Stimulated activated CD4-positive, alpha-beta T cell treated with anti-CD3 and anti-CD28 coated beads, Interleukin-2, amount 100 ng/mL, for 48 hours (primary cell): ENCODE data around the gene DNAJC15.

Experiments used
- DNase-seq, 2 donors: peaks; one replicate each; pipeline ENCODE4 v3.0.0-alpha.2; 2020

Gene DNAJC15

DNA sequence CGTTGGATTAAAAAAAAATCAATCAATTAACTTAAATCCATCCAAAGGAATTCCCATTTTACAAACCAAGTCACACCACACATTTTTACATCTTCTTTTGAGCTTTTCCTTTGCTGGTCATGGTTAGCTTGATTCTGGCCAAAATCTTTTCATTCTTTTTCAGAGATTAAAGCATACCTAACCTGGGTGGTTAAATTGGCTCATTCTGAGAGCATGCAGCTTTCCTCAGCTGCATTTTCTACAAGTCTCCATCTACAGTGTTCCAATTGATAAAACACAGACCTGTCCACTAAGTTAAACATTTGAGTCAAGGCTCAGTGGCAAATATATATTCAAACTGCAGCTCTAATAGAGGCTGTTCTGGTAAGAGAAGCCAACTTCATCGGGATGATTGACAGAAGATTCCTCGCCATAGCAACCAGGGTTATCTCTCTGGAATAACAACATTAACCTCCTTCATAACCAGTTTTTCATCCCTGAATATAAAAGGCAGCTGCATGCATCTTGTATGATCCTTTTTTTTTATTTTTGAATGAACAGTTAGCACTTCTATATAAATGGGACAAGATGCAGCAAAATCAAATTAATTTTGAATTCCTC is 106.2 kb downstream of the DNAJC15 start:
- DNase-seq, result no peak

DNA sequence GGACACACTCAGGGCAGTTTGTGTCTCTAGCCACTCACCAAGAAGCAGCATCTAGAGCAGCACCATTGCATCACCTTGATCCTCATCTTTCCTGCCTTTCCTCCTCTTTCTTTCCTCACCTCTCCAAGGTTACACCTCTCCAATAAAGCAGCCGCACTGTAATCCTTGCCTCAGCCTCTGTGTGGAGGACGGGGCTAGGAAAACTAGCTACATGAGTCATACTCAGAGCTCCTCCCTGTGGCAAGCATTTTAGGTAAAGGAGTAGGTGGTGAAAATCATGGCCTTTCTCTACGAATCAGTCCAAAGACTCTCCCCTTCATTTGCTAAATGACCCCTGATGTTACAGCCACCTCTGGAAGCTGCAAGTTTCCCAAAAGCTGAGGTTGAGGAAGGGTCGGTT is 108.9 kb downstream of the DNAJC15 start:
- DNase-seq, result no peak

DNA sequence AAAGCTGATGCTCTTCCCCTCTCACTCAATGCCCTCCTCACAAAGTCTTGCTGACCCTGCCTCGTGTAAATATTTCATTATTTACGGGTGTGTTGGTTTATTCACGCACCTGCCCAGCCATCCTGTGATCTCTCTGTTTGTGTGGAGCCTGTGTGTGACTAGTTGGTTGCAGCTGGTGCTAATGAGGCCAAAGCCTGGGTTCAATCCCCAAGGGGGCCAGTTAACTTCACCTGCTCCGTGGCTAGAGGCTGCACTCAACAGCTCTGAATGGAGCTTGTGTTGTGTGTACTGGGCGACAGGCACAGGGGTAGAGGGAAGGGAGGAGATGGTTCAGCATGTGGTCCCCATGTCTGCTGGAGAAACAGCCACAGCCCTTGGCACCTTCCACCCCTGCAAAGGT is 109.5 kb downstream of the DNAJC15 start:
- DNase-seq, result no peak

DNA sequence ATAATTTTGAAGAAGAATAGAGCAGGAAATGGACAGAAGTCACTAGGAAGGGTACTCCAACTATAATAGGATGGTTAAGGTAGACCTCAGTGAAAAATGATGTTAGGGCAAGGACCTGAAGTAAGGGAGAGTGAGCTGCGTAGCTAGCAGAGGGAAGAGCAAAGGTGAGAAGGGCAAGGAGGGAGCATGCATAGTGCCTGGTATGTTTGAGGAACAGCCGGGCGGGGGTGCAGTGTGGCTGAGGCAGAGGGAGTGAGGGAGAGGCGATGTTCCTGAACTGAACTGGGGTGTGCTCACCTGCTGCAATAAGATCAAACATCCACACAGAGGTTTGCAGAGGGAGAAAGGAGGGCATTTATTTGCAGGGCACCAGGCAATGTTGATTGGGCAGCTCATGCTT is 110.4 kb downstream of the DNAJC15 start:
- no peak for DNase-seq

DNA sequence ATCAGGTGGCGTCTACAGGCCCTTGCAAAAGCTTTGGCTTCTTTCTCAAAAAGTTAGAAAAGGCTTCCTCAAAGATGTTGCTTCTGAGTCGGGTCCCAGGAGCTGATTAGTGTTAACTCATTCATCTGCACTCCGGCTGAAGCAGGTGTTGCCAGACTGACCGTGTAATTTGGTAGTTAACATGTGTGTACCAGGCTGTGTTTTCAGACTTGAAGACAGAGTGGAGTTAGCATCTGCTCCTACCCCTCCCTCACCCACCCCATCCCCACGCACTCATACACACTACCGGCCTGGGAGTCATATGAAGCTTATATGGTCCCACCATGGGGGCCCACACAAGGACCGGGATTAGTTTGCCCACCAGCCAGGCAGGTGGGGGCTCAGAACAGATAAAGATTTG is 111.5 kb downstream of the DNAJC15 start:
- DNase-seq, result no peak

DNA sequence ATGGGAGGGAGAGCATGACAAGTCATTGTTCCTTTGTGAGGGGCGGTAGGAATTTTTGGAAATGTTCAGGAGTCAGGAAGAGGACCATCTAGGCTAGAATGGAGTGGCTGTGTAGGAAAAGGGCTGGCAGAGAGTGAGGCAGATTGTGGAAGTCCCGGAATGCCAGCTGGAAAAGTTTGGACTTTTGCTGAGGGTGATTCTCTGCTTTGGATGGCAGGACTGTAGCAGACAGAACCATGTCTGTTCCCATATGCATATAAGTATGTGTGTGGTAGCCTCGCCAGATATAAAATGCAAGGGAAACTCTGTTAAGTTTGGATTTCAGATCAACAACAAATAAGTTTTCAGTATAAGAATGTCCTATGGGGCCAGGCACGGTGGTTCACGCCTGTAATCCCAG is 112.1 kb downstream of the DNAJC15 start:
- DNase-seq, result no peak

DNA sequence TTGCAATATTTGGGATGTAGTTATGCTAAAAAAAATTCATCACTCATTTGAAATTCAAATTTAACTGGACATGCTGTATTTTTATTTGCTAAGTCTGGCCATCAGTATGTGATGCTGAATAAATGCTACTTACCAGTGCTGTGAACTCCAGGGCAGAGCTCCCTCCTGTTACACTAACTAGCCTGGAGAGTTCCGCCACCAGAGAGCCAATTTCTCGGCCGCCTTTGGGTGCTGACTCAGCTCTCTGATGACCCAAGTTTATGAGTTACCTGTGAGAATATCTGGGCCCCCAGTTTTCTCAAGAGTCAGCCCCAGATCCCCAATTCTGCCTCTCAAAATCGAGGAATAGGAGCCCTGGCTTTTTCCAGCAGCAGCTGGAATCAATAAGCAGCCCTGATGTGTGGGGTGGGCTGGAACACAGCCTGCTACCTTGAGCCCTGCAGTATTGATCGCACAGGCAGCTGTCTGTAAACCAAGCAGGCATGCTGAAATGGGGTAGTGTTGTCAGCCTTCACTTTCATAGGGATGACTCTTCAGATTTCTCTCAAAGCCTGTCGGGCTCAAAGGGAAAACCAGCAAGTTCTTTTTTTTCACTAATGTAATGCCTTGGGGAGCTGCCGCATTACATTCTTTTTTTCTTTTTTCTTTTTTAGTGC is 113.7 kb downstream of the DNAJC15 start:
- DNase-seq, result no peak

GRCh38 chr13:43139211-43139610 is 115.8 kb downstream of the DNAJC15 start:
- DNase-seq, result no peak

DNA sequence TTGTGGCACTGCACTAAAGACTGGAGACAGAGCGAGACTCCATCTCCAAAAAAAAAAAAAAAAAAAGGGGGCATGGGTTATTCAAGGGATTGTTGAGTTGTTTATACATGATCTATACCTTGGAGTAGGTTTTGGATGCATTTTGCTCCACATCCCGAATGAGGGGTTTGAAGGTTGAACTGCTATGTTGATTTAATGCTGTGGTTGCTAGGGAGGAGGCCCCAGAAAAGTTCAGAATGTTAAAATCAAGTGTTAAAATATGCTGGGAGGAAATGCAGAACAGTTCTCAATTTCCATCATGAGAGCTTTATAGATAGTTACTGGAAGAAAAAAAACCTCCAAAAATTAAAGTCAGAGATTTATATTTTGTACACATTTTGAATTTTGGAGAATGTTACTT is 116.5 kb downstream of the DNAJC15 start:
- DNase-seq, result no peak

GRCh38 chr13:43140985-43141384 is 117.6 kb downstream of the DNAJC15 start:
- no peak for DNase-seq

DNA sequence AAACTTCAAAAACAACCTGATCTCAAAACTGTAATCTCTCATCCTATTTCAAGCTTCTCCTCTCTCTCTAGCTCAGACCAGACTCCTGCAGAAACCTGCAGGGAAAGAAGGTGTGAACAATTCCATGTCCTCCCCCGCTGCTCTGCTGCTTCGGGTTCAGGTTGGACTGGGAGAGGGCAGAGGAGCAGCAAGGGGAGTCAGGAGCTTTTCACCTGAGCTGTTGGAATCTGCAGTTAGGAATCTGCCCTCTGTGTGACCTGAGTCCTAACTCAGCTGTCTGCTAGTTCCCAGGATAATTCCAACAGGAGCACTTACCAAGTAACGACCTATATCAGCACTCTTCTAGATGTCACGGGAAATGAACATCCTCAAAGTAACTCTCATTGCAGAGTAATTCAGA is 118.3 kb downstream of the DNAJC15 start:
- no peak for DNase-seq

DNA sequence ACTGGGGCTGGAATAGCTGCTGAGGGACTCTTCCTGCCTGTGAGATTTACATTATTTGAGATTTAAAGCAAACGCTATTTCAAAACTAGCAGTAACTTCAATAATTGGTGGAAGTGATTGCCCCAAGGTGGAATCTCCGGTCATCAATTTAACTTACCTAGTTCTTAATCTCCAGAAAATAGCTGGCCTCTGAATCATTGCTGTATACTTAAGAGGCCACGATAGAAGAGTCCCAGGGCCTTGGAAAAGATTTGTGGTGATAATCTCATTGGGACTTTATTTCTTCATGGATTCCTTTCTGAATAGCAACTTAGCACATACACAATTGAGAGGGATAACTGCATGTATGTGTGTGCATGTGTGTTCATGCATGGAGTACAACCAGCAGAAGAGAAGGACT is 120.2 kb downstream of the DNAJC15 start:
- no peak for DNase-seq

DNA sequence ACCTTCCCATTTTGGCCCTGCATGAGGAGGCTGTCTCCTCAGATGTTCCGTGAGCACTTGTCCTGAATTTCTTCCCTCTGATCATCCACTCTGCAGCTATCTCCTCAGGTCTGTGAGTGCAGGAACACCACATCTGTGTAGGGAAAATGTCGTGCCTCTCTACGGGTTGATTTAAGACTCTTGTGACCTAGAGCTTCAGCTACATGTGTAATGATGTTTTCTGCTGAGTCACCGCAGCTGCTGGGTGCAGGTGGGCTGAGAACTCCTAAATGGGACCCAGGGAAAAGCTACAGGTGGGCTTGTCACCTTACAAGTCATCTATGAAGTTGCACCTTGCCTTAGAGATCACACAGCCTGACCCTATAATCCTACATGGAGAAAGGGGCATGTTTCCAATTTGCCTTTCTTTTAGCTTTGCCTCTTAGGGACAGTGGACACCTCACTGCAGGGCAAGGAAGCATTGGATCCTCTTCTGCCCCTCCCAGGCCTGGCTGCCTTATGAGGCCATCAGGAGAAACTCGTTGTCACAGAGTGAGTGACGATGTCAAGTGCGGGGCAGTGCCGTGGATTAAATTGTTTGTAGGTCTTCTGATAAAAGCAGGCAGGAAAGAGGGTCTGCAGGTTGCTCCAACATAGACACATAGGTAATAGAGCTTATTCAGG is 122.3 kb downstream of the DNAJC15 start:
- no peak for DNase-seq

- DNase-seq, result no peak
Measured at GRCh38 chr13:43146400-43146799, 123.0 kb downstream of the DNAJC15 start.

- DNase-seq, result no peak
Measured at GRCh38 chr13:43150369-43151207, 127.2 kb downstream of the DNAJC15 start.

GRCh38 chr13:43153436-43154090 is 130.2 kb downstream of the DNAJC15 start:
- no peak for DNase-seq

DNA sequence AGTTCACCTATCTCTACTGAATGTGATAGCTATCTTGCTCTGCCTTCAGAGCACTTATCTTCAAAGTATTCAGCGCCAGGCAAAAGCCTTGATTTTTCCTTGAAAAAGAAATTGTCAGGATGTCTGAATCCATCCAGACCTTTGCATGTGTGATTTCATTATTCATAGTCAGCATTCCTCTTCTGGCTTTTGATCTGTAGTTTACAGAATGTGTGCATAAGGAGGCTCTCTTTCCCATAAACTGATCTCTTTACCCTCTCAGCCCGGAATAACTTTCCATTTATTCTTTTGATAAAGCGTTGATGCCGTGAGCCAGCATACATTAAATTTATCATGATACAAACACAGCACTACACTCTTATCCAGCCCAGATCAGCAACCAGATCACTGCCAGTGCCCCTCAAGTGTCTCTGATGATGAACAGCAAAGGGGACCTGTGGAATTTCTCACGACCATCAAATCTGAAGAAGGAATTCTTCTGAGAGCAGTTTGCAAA is 130.8 kb downstream of the DNAJC15 start:
- no peak for DNase-seq

GRCh38 chr13:43154839-43155238 is 131.5 kb downstream of the DNAJC15 start:
- no peak for DNase-seq

- DNase-seq, result no peak
Measured at GRCh38 chr13:43156916-43157315, 133.5 kb downstream of the DNAJC15 start.

DNA sequence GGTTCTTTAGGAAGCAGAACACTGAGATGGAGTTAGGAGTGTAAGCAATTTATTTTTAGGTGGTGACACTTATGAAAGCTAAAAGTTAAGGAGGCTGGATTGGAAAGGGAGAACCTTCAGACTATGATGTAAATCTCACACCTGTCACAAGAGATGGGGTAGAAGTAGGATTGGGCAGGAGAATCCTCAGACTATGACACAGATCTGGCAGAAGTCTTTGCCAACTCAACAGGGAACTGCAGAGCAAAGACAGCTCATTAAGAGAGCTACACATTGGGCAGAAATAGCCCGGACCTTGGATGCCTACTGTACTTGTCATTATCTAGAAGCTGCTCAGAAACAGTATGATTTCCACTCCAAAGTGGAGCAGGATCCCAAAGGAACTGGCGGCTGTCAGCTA is 134.4 kb downstream of the DNAJC15 start:
- DNase-seq, result no peak

- no peak for DNase-seq
Measured at GRCh38 chr13:43158516-43158915, 135.1 kb downstream of the DNAJC15 start.

GRCh38 chr13:43159026-43159461 is 135.7 kb downstream of the DNAJC15 start:
- DNase-seq, result no peak
